Effector memory CD8-positive, alpha-beta T cell (primary cell): ENCODE results near the gene TTBK2.
"Not testable (repeated sequence)": the region's sequence is repeated elsewhere in the genome, so short reads cannot be mapped to it uniquely, and the experiment has no call there.

Source experiments
- ATAC-seq: fragments of 150-1000 bp; cut with Tn5 transposase; replicated peaks from 2 replicates; pipeline ENCODE4 v1.10.0; 2021; ENCODE audit warnings: mild to moderate bottlenecking, moderate library complexity
- DNase-seq, 3 experiments: peaks; one replicate each; pipeline ENCODE4 v3.0.0; 2021
- H3K27ac Mint-ChIP-seq, 2 donors: one replicate each; pipeline ENCODE4 v1.8.0; 2022; ENCODE audit warnings: mild to moderate bottlenecking in 2 of 2, mixed read lengths in 2 of 2, moderate library complexity in 2 of 2
- H3K27me3 Mint-ChIP-seq, 2 donors: one replicate each; pipeline ENCODE4 v1.8.0; 2022; ENCODE audit warnings: mixed read lengths in 2 of 2
- H3K36me3 Mint-ChIP-seq: one replicate; pipeline ENCODE4 v1.8.0; 2022; ENCODE audit warnings: mild to moderate bottlenecking, moderate library complexity, mixed read lengths; ENCODE audit not compliant: insufficient read depth
- H3K4me1 Mint-ChIP-seq, 2 donors: one replicate each; pipeline ENCODE4 v1.8.0; 2022; ENCODE audit warnings: low read depth in 2 of 2, mixed read lengths in 2 of 2
- H3K4me3 Mint-ChIP-seq, 2 donors: one replicate each; pipeline ENCODE4 v1.8.0; 2022; ENCODE audit warnings: mild to moderate bottlenecking in 2 of 2, mixed read lengths in 2 of 2, moderate library complexity in 2 of 2
- H3K9me3 Mint-ChIP-seq, 2 donors: one replicate each; pipeline ENCODE4 v1.8.0; 2022; ENCODE audit warnings: mixed read lengths in 2 of 2

TTBK2 gene

GRCh38 chr15:42796955-42797782 is 123.4 kb downstream of the TTBK2 start:
- no peak for DNase-seq
- peaks cover 3 to 8% of the 10 kb centered on the region in 2 donors for H3K4me1 Mint-ChIP-seq
- peak overlapping the region in 1 of 2 donors; percentile 22 for H3K27ac Mint-ChIP-seq

DNA sequence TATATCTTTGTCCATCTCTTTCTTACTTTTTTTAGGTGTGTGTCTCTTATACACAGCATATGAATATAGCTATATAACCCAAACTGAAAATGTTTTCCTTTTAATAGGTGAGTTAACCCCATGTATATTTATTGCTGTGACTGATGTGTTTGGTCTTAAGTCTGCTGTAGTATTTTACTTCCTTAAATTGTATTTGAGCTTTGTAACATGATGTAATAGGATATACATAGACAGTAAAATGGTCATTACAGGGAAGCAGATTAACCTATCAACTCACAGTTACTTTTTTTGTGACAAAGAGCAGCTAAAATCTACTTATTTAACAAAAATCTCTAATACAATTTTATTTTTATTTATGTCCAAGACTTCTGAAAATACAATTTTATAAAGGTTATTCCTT is 131.9 kb downstream of the TTBK2 start:
- Mint-ChIP-seq H3K4me3 (no peak overlapping the region), H3K27ac (peak overlapping the region in 1 of 2 donors; percentile 11), H3K9me3 (no peaks in the 10 kb centered on the region), H3K4me1 (no peaks in the 10 kb centered on the region), H3K36me3 (peaks cover 12% of the 10 kb centered on the region), H3K27me3 (no peaks in the 10 kb centered on the region)
- DNase-seq: no peak
- no peak for ATAC-seq

More at GRCh38 chr15:42796955-42797782, 123.4 kb downstream of the TTBK2 start:
- no peak overlapping the region for H3K4me3 Mint-ChIP-seq
- H3K27me3 Mint-ChIP-seq: no peaks in the 10 kb centered on the region
- H3K36me3 Mint-ChIP-seq: peaks cover 22% of the 10 kb centered on the region
- no peak for ATAC-seq
- no peaks in the 10 kb centered on the region for H3K9me3 Mint-ChIP-seq

GRCh38 chr15:42786978-42787377 is 133.6 kb downstream of the TTBK2 start:
- Mint-ChIP-seq H3K36me3 (peaks cover 9% of the 10 kb centered on the region), H3K4me1 (no peaks in the 10 kb centered on the region), H3K27me3 (no peaks in the 10 kb centered on the region), H3K4me3 (no peak overlapping the region), H3K27ac (no peak overlapping the region), H3K9me3 (no peaks in the 10 kb centered on the region)
- DNase-seq (no peak), ATAC-seq (no peak)

- ATAC-seq (no peak), DNase-seq (no peak)
- H3K27me3 Mint-ChIP-seq: no peaks in the 10 kb centered on the region
- no peak overlapping the region for H3K4me3 Mint-ChIP-seq
- H3K4me1 Mint-ChIP-seq: no peaks in the 10 kb centered on the region
- H3K27ac Mint-ChIP-seq: no peak overlapping the region
- H3K9me3 Mint-ChIP-seq: no peaks in the 10 kb centered on the region
- H3K36me3 Mint-ChIP-seq: peaks cover 6% of the 10 kb centered on the region
Measured at GRCh38 chr15:42785569-42785968, 135.0 kb downstream of the TTBK2 start.

GRCh38 chr15:42784705-42785104 is 135.9 kb downstream of the TTBK2 start:
- no peak overlapping the region for H3K27ac Mint-ChIP-seq
- H3K27me3 Mint-ChIP-seq: no peaks in the 10 kb centered on the region
- H3K4me3 Mint-ChIP-seq: no peak overlapping the region
- no peak for DNase-seq
- peaks cover 6% of the 10 kb centered on the region for H3K36me3 Mint-ChIP-seq
- no peaks in the 10 kb centered on the region for H3K4me1 Mint-ChIP-seq
- H3K9me3 Mint-ChIP-seq: no peaks in the 10 kb centered on the region
- no peak for ATAC-seq

- no peak overlapping the region for H3K4me3 Mint-ChIP-seq
- H3K36me3 Mint-ChIP-seq: peaks cover 6% of the 10 kb centered on the region
- H3K9me3 Mint-ChIP-seq: no peaks in the 10 kb centered on the region
- ATAC-seq (no peak), DNase-seq (no peak)
- H3K4me1 Mint-ChIP-seq: no peaks in the 10 kb centered on the region
- H3K27ac Mint-ChIP-seq: no peak overlapping the region
- H3K27me3 Mint-ChIP-seq: no peaks in the 10 kb centered on the region
Measured at GRCh38 chr15:42782716-42783115, 137.9 kb downstream of the TTBK2 start.

DNA sequence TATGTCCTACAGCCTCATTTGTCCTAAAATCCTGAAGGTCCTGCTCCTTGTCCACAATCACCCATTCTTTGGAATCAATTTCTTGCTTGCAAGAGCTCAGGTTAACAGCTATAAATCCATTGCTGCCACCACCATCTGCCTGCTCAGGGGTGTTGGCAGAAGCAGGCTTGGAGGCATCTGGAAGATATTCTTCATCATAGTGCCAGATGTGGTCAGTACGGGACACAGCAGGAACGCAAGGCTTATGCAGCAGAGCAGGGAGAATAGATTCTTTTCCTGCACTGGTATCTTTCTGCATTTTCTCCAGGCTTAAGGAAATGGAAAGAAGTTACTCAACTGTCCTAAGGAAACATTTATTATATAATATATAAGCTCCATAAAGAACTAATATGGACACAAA is 145.2 kb downstream of the TTBK2 start:
- no peaks in the 10 kb centered on the region for H3K4me1 Mint-ChIP-seq

GRCh38 chr15:42772901-42773300 is 147.7 kb downstream of the TTBK2 start:
- no peaks in the 10 kb centered on the region for H3K9me3 Mint-ChIP-seq
- H3K27me3 Mint-ChIP-seq: no peaks in the 10 kb centered on the region
- H3K4me1 Mint-ChIP-seq: peaks cover 0 to 2% of the 10 kb centered on the region in 2 donors
- H3K36me3 Mint-ChIP-seq: peaks cover 4% of the 10 kb centered on the region
- DNase-seq (no peak), ATAC-seq (no peak)
- H3K27ac Mint-ChIP-seq: no peak overlapping the region
- H3K4me3 Mint-ChIP-seq: no peak overlapping the region

More for the DNA sequence above, 145.2 kb downstream of the TTBK2 start:
- Mint-ChIP-seq H3K27me3 (no peaks in the 10 kb centered on the region), H3K4me3 (no peak overlapping the region), H3K27ac (peak overlapping the region in 1 of 2 donors; percentile 23), H3K9me3 (no peaks in the 10 kb centered on the region), H3K36me3 (peaks cover 4% of the 10 kb centered on the region)
- DNase-seq (no peak), ATAC-seq (no peak)

- H3K27ac Mint-ChIP-seq: no peak overlapping the region
- peaks cover 5% of the 10 kb centered on the region in 2 donors for H3K4me1 Mint-ChIP-seq
- H3K27me3 Mint-ChIP-seq: no peaks in the 10 kb centered on the region
- DNase-seq: no peak
- peaks cover 4% of the 10 kb centered on the region for H3K36me3 Mint-ChIP-seq
- no peak for ATAC-seq
- no peak overlapping the region for H3K4me3 Mint-ChIP-seq
- H3K9me3 Mint-ChIP-seq: peaks cover under 1 to 3% of the 10 kb centered on the region in 2 donors
Measured at GRCh38 chr15:42772144-42772543, 148.4 kb downstream of the TTBK2 start.

DNA sequence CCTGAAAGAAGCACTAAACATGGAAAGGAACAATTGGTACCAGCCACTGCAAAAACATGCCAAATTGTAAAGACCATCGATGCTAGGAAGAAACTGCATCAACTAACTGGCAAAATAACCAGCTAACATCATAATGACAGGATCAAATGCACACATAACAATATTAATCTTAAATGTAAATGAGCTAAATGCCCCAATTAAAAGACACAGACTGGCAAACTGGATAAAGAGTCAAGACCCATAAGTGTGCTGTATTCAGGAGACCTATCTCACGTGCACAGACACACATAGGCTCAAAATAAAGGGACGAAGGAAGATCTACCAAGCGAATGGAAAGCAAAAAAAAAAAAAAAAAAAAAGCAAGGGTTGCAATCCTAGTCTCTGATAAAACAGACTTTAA is 154.5 kb downstream of the TTBK2 start:
- not testable (repeated sequence) for H3K27me3 Mint-ChIP-seq, H3K4me3 Mint-ChIP-seq, H3K27ac Mint-ChIP-seq, ATAC-seq, H3K36me3 Mint-ChIP-seq, DNase-seq
- H3K4me1 Mint-ChIP-seq: peaks cover 6 to 14% of the 10 kb centered on the region in 2 donors
- peaks cover 8 to 20% of the 10 kb centered on the region in 2 donors for H3K9me3 Mint-ChIP-seq

- H3K36me3 Mint-ChIP-seq, H3K4me3 Mint-ChIP-seq, DNase-seq, H3K27me3 Mint-ChIP-seq, ATAC-seq, H3K27ac Mint-ChIP-seq: not testable (repeated sequence)
- H3K9me3 Mint-ChIP-seq: peaks cover 10 to 20% of the 10 kb centered on the region in 2 donors
- H3K4me1 Mint-ChIP-seq: peaks cover 9 to 18% of the 10 kb centered on the region in 2 donors
Measured at GRCh38 chr15:42764154-42764731, 156.3 kb downstream of the TTBK2 start.

- not testable (repeated sequence) for H3K27ac Mint-ChIP-seq, H3K27me3 Mint-ChIP-seq, H3K4me3 Mint-ChIP-seq, ATAC-seq, DNase-seq, H3K36me3 Mint-ChIP-seq
- Mint-ChIP-seq H3K4me1 (peaks cover 6 to 11% of the 10 kb centered on the region in 2 donors), H3K9me3 (peaks cover 5 to 17% of the 10 kb centered on the region in 2 donors)
Measured at GRCh38 chr15:42761813-42762212, 158.8 kb downstream of the TTBK2 start.

DNA sequence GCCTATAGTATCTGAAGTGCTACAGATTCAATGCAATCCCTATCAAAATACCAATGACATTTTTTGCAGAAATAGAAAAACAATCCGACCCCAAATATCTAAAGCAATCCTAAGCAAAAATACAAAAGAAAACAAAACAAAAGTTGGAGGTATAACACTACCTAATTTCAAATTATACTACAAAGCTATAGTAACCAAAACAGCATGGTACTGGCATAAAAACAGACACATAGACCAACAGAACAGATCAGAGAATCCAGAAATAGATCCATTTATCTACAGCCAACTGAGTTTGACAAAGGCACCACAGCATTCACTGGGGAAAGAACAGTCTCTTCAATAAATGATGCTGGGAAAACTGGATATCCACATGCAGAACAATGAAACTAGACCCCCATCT is 159.8 kb downstream of the TTBK2 start:
- Mint-ChIP-seq H3K27me3 (no peaks in the 10 kb centered on the region), H3K4me1 (peaks cover 6 to 8% of the 10 kb centered on the region in 2 donors), H3K36me3 (peaks cover 4% of the 10 kb centered on the region), H3K9me3 (peaks cover 3 to 7% of the 10 kb centered on the region in 2 donors), H3K4me3 (no peak overlapping the region), H3K27ac (no peak overlapping the region)
- no peak for ATAC-seq
- no peak for DNase-seq

DNA sequence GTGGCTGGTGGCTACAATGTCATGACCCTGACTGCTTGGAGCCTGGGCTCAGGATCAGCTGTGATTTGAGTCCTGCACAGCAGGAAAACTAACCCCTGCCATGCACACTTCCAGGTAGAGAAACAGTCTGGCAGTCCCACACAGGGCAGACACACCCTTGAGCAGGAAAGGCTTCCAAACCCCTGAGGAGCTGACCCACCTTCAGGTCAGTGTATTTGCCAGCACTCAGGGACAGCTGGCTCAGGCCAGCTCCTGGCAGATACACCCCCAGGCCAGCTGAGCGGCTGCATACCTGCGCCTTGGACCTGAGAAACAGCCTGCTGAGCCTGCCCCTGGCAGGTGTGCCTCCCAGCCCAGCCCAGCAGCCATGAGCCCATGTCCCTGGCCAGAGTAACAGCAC is 161.5 kb downstream of the TTBK2 start:
- Mint-ChIP-seq H3K4me1 (peaks cover 4 to 8% of the 10 kb centered on the region in 2 donors), H3K4me3 (no peak overlapping the region), H3K27me3 (no peaks in the 10 kb centered on the region), H3K27ac (no peak overlapping the region), H3K9me3 (peaks cover 0 to 3% of the 10 kb centered on the region in 2 donors), H3K36me3 (peaks cover 4% of the 10 kb centered on the region)
- no peak for ATAC-seq
- DNase-seq: no peak
